Prostate gland (tissue), 2 donors: ENCODE data around the gene ANTKMT. TPM values are rescaled to one million over a fixed set of nuclear protein-coding genes. Genes with fewer than 3 reads are reported as not detected.

Source experiments
- DNase-seq: peaks from one replicate; pipeline ENCODE4 v3.0.0-alpha.2; 2019; ENCODE audit warnings: low spot score
- H3K27ac ChIP-seq, 2 donors: fragments of 200-600 bp; sonication (generic); 2 replicates each; pipeline ENCODE4 v1.5.1; 2017 to 2019
- H3K27me3 ChIP-seq: fragments of 200-600 bp; sonication (generic); replicated peaks from 2 replicates; pipeline ENCODE4 v1.5.1; 2019; ENCODE audit not compliant: insufficient read depth
- H3K36me3 ChIP-seq, 2 donors: fragments of 200-600 bp; sonication (generic); 1 replicate in 1 of 2; 2 replicates in 1 of 2; pipeline versions ENCODE4 v1.5.1 to v1.8.1; 2017 to 2019
- H3K4me1 ChIP-seq: fragments of 200-600 bp; sonication (generic); replicated peaks from 2 replicates; pipeline ENCODE4 v1.5.1; 2019
- H3K4me3 ChIP-seq, 2 donors: fragments of 200-600 bp; sonication (generic); 2 replicates each; pipeline ENCODE4 v1.5.1; 2017 to 2019
- H3K9me3 ChIP-seq: fragments of 200-600 bp; sonication (generic); 2 replicates; pipeline ENCODE4 v1.5.1; 2017
- CTCF ChIP-seq, 4 experiments: fragments of 200-600 bp in 2 of 4; fragments of 450-650 bp in 2 of 4; sonication (generic) in 2 of 4; IDR thresholded peaks; 1 replicate in 3 of 4; 2 replicates in 1 of 4; pipeline ENCODE4 v1.5.1; 2016 to 2019; ENCODE audit warnings: antibody characterized with exemption in 4 of 4, mild to moderate bottlenecking in 2 of 4, moderate library complexity in 2 of 4
- POLR2A ChIP-seq: fragments of 450-650 bp; IDR thresholded peaks from one replicate; pipeline ENCODE4 v1.6.1; 2016; ENCODE audit warnings: antibody characterized with exemption, mild to moderate bottlenecking
- POLR2AphosphoS5 ChIP-seq: sonication (generic); formaldehyde crosslinking; IDR thresholded peaks from one replicate; pipeline ENCODE4 v1.6.1; 2017; ENCODE audit warnings: antibody characterized with exemption
- WGBS: methylation state at CpG from one replicate; pipeline ENCODE4 v1.1.5; 2018; 5-methylcytosine and 5-hydroxymethylcytosine counted together
- intact Hi-C: fragments of 100-400 bp; cut with DNase I; formaldehyde crosslinking; loops from one replicate; pipeline ENCODE4 v1.14.2; 2022
- total RNA-seq, 2 donors: library from RNA; depleted of rRNA; stranded (reverse); fragments of >200 nt; gene quantifications; one replicate each; pipeline ENCODE4 v1.1.0, GENCODE V29; 2016

The ANTKMT gene
- total RNA-seq, 2 donors from 2014 or later = 55.3 to 73.1 TPM

- H3K4me3 ChIP-seq = peak overlapping the region; percentile 52 to 77
- WGBS = 91% methylated on average over 61 of the region's 61 CpGs
- H3K9me3 ChIP-seq = no peaks in the 10 kb centered on the region
- H3K36me3 ChIP-seq = peaks cover 7 to 10% of the 10 kb centered on the region in 2 donors
- intact Hi-C loops = no loop called here
- no peaks in the 10 kb centered on the region for H3K27me3 ChIP-seq
- peaks cover 29% of the 10 kb centered on the region for H3K4me1 ChIP-seq
- TF ChIP-seq CTCF (IDR thresholded peaks at IDR 0.05) = no peak
- no peak for TF ChIP-seq POLR2AphosphoS5
- no peak for TF ChIP-seq POLR2A
- H3K27ac ChIP-seq = peak overlapping the region; percentile 74 to 76
- no peak for DNase-seq
These were observed 35.8 kb upstream of the ANTKMT start for GRCh38 chr16:684961-685696.

GRCh38 chr16:685967-686366, 35.0 kb upstream of the ANTKMT start:
- no peaks in the 10 kb centered on the region for H3K9me3 ChIP-seq
- no peaks in the 10 kb centered on the region for H3K27me3 ChIP-seq
- H3K4me3 ChIP-seq = no peak overlapping the region
- H3K4me1 ChIP-seq = peaks cover 28% of the 10 kb centered on the region
- DNase-seq = no peak
- intact Hi-C loops = no loop called here
- H3K27ac ChIP-seq = no peak overlapping the region
- H3K36me3 ChIP-seq = peaks cover 7 to 10% of the 10 kb centered on the region in 2 donors
- WGBS = 75% methylated on average over 7 of the region's 10 CpGs
- TF ChIP-seq CTCF (IDR thresholded peaks at IDR 0.05) (peak in 2 of 4 experiments; percentile 32 to 41), POLR2A (no peak)

- no peak overlapping the region for H3K27ac ChIP-seq
- no peak for TF ChIP-seq POLR2A
- TF ChIP-seq POLR2AphosphoS5 = no peak
- TF ChIP-seq CTCF (IDR thresholded peaks at IDR 0.05) = no peak
- H3K27me3 ChIP-seq = no peaks in the 10 kb centered on the region
- no peaks in the 10 kb centered on the region for H3K9me3 ChIP-seq
- DNase-seq = no peak
- H3K36me3 ChIP-seq = peaks cover 7 to 10% of the 10 kb centered on the region in 2 donors
- H3K4me1 ChIP-seq = peaks cover 23% of the 10 kb centered on the region
- intact Hi-C loops = no loop called here
- H3K4me3 ChIP-seq = no peak overlapping the region
- 90% methylated on average over 42 of the region's 51 CpGs for WGBS
These were observed 34.3 kb upstream of the ANTKMT start for GRCh38 chr16:686459-687260.

GRCh38 chr16:687499-687898, 33.4 kb upstream of the ANTKMT start:
- intact Hi-C loops = no loop called here

More at GRCh38 chr16:687499-687898, 33.4 kb upstream of the ANTKMT start:
- Histone ChIP-seq H3K27me3 (no peaks in the 10 kb centered on the region), H3K4me1 (peaks cover 18% of the 10 kb centered on the region), H3K9me3 (no peaks in the 10 kb centered on the region), H3K27ac (no peak overlapping the region), H3K36me3 (peaks cover 1 to 2% of the 10 kb centered on the region in 2 donors), H3K4me3 (no peak overlapping the region)
- DNase-seq = no peak
- TF ChIP-seq POLR2A (no peak), POLR2AphosphoS5 (no peak), CTCF (IDR thresholded peaks at IDR 0.05) (no peak)
- 95% methylated on average over 19 of the region's 19 CpGs for WGBS
